ENCODE measurements around the gene TRMT112.

- TF ChIP-seq POLR2A (IDR thresholded peaks at IDR 0.05; ENCODE audit: low read length): no peak
- no peak for TF ChIP-seq GATA1 (IDR thresholded peaks at IDR 0.05; ENCODE audit: low read depth, low read length)
These were observed 21.4 kb upstream of the TRMT112 start for GRCh38 chr11:64338716-64339115.
